T-helper 2 cell treated with Interferon-gamma antibody and Interleukin-4, amounts not matched to agents 5 μg/mL and 100 μg/mL, for 36 hours (primary cell): ENCODE results near the gene PITPNM3.
"Not testable (repeated sequence)": the region's sequence is repeated elsewhere in the genome, so short reads cannot be mapped to it uniquely, and the experiment has no call there.

ENCODE experiments used
- DNase-seq: peaks from one replicate; pipeline ENCODE4 v3.0.0; 2021; ENCODE audit warnings: low spot score
- H3K27ac Mint-ChIP-seq: one replicate; pipeline ENCODE4 v1.8.0; 2021; ENCODE audit warnings: mild to moderate bottlenecking, mixed read lengths
- H3K27me3 Mint-ChIP-seq: one replicate; pipeline ENCODE4 v1.8.0; 2021; ENCODE audit warnings: low read depth, mixed read lengths
- H3K36me3 Mint-ChIP-seq: one replicate; pipeline ENCODE4 v1.8.0; 2021; ENCODE audit warnings: low read depth, mixed read lengths
- H3K4me1 Mint-ChIP-seq: one replicate; pipeline ENCODE4 v1.8.0; 2021; ENCODE audit warnings: low read depth, mixed read lengths
- H3K4me3 Mint-ChIP-seq: one replicate; pipeline ENCODE4 v1.8.0; 2022; ENCODE audit warnings: mild to moderate bottlenecking, moderate library complexity, mixed read lengths
- H3K9me3 Mint-ChIP-seq: one replicate; pipeline ENCODE4 v1.8.0; 2021; ENCODE audit warnings: mixed read lengths

Gene PITPNM3

DNA sequence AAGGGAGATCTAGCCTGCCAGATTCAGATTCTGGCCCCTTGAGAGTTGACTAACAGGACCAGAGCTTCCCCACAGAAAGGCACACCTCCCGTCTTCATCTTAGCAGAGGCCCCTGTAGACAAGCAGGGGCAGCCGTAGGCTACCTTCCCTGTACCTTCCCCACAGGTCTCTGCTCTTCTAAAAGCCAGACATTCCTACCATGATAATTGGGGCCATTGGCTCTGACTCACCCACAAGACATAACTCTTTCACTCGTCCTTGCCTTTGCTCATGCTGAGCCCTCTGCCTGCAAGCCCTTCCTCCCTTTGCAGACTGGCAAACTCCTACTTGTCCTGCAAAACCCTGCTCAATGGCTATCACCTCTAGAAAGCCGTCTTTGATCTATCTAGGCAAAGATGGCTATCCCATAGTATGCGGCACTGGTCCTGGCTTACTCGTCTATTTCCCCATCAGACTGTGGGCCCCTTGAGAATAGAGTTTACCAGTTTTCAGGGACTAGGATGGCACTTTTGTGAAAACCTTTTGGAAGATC is 68.3 kb downstream of the PITPNM3 start:
- no peak overlapping the region for H3K4me3 Mint-ChIP-seq
- H3K36me3 Mint-ChIP-seq: no peaks in the 10 kb centered on the region
- no peaks in the 10 kb centered on the region for H3K4me1 Mint-ChIP-seq
- H3K9me3 Mint-ChIP-seq: no peaks in the 10 kb centered on the region
- no peaks in the 10 kb centered on the region for H3K27me3 Mint-ChIP-seq
- no peak overlapping the region for H3K27ac Mint-ChIP-seq
- no peak for DNase-seq

DNA sequence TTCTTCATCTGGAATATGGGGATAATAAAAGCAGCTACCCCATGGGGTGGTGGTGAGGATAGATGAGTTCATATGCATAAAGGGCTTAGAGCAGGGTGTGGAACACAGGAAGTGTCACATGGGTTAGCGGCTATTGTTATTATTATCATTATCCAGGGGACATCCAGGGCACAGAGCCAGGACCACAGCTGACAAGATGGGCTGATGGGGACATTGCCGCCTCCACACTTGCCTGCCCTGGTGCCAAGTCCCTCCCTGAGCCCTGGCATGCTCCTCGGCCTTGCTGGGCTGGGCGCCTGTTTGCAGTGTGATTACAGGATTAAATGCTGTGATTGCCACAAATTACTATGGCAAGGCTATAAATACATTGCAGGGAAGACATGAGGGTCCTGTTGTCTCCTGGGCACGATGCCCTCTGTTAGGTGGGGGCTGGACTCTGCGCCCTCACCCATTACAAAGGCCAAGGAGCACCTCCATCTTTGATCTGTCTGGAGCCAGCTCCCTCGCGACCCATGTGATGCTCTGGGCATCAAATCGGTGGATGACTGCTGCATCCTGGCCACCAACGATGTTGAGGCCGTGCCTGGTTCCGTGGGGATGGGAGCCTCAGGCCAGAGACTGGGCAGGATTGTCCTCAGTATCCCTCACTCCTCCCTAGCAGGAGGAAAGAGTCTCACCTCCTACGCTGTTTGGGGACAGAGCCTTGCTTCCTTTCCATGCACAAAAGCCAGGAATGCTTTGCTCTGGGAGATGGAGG is 68.9 kb downstream of the PITPNM3 start:
- H3K9me3 Mint-ChIP-seq: no peaks in the 10 kb centered on the region

DNA sequence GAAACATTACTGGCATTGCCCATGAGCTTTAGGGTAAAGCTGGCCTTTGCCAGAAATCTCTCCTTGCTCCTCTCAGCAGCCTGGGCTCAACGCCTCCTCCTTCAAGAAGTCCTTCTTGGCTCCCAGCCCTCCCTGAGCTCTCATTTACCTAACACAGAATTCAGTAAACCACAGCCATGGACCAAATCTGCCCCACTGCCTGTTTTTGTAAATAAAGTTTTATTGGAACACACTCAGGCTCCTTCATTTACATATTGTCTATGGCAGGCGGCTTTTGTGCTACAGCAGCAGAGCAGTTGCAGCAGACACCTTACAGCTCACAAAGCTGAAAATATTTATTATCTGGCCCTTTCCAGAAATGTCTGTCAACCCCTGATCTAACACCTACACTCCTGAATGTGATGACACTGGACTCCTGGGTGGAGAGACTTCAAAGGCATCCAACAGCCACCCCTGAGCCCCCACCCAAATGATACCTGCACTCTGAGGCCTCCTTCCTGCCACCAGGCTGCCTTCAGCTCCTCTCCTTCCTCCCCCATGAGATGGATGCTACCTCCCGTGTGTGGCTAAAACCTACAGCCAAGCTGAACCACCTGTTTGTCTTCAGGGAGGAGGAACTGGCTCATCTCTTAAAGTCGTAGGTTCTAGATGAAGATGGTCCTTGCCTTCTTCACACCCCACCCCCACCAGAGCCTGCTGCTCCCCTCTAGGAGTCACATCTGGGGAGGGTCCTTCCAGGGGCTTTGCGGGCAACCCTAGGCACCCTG is 70.5 kb downstream of the PITPNM3 start:
- H3K27ac Mint-ChIP-seq: no peak overlapping the region
- no peaks in the 10 kb centered on the region for H3K27me3 Mint-ChIP-seq
- no peaks in the 10 kb centered on the region for H3K9me3 Mint-ChIP-seq
- no peak for DNase-seq
- no peaks in the 10 kb centered on the region for H3K4me1 Mint-ChIP-seq
- H3K36me3 Mint-ChIP-seq: no peaks in the 10 kb centered on the region
- H3K4me3 Mint-ChIP-seq: no peak overlapping the region

More for the DNA sequence above, 68.9 kb downstream of the PITPNM3 start:
- no peak overlapping the region for H3K27ac Mint-ChIP-seq
- H3K36me3 Mint-ChIP-seq: no peaks in the 10 kb centered on the region
- DNase-seq: no peak
- H3K27me3 Mint-ChIP-seq: no peaks in the 10 kb centered on the region
- H3K4me1 Mint-ChIP-seq: no peaks in the 10 kb centered on the region
- H3K4me3 Mint-ChIP-seq: no peak overlapping the region

DNA sequence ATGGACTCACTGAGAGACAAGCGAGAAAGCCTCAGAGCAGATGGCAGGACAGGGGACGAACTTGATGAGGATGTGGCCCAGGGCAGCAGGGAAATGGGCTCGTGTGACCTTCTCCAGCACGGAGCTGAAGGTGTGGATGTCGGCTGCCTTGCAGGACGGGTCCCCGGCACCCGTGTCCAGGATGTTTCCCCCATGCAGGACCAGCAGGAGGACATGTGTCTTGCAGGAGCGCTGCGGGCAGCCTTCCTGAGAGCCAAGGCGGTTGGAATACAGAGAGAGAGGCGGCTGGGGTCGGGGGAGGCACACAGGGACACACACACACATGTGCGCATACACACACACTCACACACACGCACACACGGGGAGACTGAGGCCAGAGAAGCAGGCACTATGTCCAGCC is 72.8 kb downstream of the PITPNM3 start:
- no peak for DNase-seq
- Mint-ChIP-seq H3K36me3 (no peaks in the 10 kb centered on the region), H3K9me3 (no peaks in the 10 kb centered on the region), H3K4me3 (no peak overlapping the region), H3K4me1 (no peaks in the 10 kb centered on the region), H3K27ac (no peak overlapping the region), H3K27me3 (no peaks in the 10 kb centered on the region)

DNA sequence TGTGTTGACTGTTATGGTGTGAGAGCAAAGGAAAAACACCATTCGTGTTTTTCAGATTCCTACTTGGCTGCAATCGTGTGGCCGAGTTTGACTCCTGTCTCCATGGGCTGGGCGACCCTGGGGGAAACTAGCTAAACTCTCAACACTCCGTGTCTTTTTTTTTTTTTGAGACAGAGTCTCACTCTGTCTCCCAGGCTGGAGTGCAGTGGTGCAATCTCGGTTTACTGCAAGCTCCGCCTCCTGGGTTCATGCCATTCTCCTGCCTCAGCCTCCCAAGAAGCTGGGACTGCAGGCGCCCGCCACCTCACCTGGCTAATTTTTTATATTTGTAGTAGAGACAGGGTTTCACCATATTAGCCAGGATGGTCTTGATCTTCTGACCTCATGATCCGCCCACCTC is 73.6 kb downstream of the PITPNM3 start:
- not testable (repeated sequence) for H3K27me3 Mint-ChIP-seq, H3K4me3 Mint-ChIP-seq, H3K27ac Mint-ChIP-seq, H3K36me3 Mint-ChIP-seq, DNase-seq, H3K4me1 Mint-ChIP-seq, H3K9me3 Mint-ChIP-seq

DNA sequence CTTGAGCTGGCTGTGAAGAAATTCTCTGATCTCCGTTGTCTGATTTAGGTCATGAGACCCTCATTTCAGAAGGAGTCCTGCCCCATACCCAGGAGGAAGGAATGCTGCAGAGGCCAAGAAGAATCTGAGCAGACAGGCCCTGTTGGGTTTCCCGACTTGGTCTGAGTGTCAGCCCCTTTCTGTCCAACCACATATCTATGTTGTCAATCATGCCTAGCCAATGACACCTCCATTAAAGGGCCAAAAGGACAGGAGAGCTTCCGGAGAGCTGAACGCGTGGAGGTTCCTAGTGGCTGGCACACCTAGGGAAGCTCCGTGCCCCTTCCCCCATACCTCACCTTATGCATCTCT is 74.3 kb downstream of the PITPNM3 start:
- Mint-ChIP-seq H3K27me3 (no peaks in the 10 kb centered on the region), H3K4me1 (no peaks in the 10 kb centered on the region), H3K36me3 (no peaks in the 10 kb centered on the region), H3K27ac (no peak overlapping the region), H3K9me3 (no peaks in the 10 kb centered on the region), H3K4me3 (no peak overlapping the region)
- no peak for DNase-seq

DNA sequence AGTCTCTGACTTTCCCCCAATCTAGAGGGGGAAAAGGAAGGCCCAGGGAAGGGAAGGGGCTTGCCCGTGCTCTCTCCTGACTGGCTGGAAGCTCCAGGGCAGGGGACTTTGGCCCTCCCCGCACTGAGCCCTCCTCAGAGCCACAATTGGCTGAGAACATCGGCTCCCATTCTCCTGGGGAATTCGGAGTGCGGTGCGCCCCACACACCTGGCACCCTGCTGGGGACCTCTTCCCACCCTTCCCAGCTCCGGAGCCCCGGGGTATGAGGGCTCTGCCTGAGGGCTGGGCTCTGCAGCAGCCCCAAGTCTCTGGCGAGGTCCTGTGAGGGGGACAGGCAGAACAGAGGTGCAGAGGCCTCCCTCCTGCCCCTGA is 76.1 kb downstream of the PITPNM3 start:
- Mint-ChIP-seq H3K27ac (no peak overlapping the region), H3K27me3 (no peaks in the 10 kb centered on the region), H3K4me1 (no peaks in the 10 kb centered on the region), H3K4me3 (no peak overlapping the region), H3K9me3 (no peaks in the 10 kb centered on the region), H3K36me3 (no peaks in the 10 kb centered on the region)
- no peak for DNase-seq

DNA sequence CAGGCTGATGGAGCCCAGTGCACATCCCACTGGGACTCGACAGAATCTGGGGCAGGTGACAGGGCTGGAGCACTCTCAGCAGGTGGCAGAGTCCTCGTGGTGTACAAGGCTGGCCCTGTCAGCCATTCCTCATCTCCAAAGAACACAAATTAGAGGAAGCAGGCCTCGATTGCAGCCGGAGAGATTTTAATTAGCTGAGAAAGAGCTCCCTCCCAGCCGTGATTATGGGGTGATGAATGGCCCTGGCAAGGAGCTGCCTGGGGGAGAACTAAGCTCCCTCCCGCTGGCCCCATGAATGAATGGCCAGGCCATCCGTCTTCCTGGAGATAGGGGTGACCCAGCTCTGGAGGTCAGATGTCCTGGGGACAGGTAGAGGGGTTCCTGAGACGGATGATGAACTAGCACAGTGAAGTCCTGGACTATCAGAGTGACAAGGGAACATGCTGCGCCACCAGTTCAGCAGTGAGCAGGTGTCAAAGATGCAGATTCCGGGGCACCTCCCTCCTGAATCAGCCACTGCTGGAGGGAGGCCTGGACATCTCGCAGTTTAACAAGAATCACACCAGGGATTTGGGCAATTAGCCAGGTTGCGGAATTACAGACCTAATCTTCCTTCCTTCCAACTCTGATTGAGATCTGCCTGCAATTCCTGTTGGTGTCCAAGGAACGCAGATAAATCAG is 76.6 kb downstream of the PITPNM3 start:
- Mint-ChIP-seq H3K27me3 (no peaks in the 10 kb centered on the region), H3K4me1 (no peaks in the 10 kb centered on the region), H3K27ac (no peak overlapping the region)

DNA sequence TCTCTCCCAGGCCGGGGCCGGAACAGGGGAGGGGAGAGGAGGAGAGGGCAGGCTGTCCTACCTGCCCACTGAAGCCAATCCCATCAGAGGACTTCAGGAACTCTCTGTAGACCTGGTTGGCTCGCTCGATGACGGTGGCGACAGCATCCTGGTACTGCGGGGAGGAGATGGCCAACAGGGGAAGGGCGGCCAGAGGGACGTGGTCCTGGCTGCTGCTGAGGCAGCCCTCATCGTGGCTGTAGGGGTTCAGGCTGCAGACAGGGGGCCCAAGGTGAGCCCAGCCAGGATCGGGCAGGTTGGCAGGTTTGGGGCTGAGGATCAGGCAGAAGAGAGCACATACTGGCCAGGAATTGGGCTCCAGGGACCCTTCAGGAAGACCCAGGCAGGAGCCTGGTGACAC is 77.9 kb downstream of the PITPNM3 start:
- no peaks in the 10 kb centered on the region for H3K4me1 Mint-ChIP-seq
- H3K36me3 Mint-ChIP-seq: no peaks in the 10 kb centered on the region
- no peak overlapping the region for H3K27ac Mint-ChIP-seq
- no peaks in the 10 kb centered on the region for H3K27me3 Mint-ChIP-seq
- no peak for DNase-seq
- no peak overlapping the region for H3K4me3 Mint-ChIP-seq
- no peaks in the 10 kb centered on the region for H3K9me3 Mint-ChIP-seq

More for the DNA sequence above, 76.6 kb downstream of the PITPNM3 start:
- no peak for DNase-seq
- Mint-ChIP-seq H3K4me3 (no peak overlapping the region), H3K9me3 (no peaks in the 10 kb centered on the region), H3K36me3 (no peaks in the 10 kb centered on the region)

DNA sequence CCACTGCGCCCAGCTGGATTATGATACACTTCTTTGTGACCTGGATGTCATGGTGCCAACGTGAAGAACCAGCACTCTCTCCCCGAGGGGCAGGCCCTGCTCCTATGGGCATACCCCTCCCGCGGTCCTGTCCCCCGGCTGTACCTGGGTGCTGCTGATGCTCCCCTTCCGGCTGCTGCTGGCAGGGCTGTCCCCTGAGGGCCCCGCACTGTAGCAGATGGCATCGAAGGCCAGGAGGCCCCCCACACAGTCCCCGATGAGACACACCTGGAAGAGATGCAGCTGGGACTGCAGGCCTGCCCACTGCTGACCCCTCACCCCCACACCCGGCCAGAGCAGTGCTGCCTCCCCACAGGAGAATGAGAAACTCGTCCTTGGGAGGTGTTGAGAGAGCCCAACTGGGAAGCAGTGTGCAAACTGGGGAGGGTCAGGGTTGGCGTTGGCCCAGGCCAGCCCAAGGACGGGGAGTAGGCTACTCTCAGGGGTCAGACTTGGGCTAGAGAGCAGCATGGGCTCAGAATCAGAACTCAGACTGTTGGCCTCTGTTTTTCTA is 78.4 kb downstream of the PITPNM3 start:
- no peaks in the 10 kb centered on the region for H3K27me3 Mint-ChIP-seq
- no peaks in the 10 kb centered on the region for H3K36me3 Mint-ChIP-seq
- H3K4me1 Mint-ChIP-seq: peaks cover 1% of the 10 kb centered on the region
- H3K27ac Mint-ChIP-seq: no peak overlapping the region
- no peaks in the 10 kb centered on the region for H3K9me3 Mint-ChIP-seq
- no peak overlapping the region for H3K4me3 Mint-ChIP-seq
- no peak for DNase-seq

DNA sequence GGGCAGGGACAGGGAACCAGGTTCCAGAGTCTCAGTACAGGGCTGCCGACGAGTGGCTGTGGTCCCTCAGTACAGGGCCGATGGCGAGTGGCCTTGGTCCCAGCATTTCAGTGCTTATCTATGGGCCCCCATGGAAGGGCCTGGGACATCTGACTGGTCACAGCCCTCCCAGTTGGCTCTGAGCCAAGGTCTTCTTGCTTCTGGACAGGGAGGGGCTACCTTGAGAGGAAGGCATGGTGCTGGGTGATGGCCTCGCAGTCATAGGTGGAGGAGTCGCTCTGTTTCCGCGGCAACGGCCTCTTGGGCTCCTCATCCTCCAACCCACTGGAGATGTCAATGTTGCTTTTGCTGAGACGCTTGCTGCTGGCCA is 79.6 kb downstream of the PITPNM3 start:
- no peak for DNase-seq
- peaks cover 1% of the 10 kb centered on the region for H3K4me1 Mint-ChIP-seq
- no peaks in the 10 kb centered on the region for H3K36me3 Mint-ChIP-seq
- H3K27ac Mint-ChIP-seq: no peak overlapping the region
- no peaks in the 10 kb centered on the region for H3K27me3 Mint-ChIP-seq
- no peak overlapping the region for H3K4me3 Mint-ChIP-seq
- no peaks in the 10 kb centered on the region for H3K9me3 Mint-ChIP-seq

DNA sequence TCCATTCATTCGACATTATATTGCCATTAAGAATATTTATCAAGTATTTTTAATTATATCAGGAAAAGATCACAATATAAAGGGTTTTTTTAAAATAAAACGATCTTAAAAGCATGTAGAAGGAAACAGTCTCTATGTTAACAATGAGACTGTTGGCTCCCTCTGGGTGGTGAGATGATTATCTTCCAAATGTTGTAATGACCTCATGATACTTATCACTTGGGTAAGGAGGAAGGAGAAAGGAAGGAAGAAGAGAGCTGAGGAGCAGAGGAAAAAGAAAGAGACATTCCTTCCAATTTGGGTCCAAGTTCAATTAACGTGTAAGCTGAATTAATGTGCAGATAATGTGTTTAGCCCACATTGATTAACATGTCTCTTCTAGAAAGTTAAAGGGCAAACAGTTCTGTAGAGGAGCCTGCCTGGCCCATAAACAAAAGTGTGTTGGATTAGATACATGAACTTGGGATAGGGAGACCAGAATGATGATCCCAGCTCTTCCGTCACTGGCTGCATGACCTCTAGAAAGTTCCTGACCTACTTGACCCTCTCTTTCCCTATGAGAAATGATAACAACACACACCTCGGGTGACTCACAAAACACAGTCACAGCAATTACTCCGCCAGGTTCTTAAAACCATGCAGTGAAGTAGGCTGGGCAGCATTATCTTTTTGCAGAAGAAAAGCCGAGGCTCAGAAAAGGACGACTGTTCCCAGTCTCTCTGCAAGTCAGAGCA is 80.1 kb downstream of the PITPNM3 start:
- Mint-ChIP-seq H3K36me3 (no peaks in the 10 kb centered on the region), H3K27me3 (no peaks in the 10 kb centered on the region), H3K4me3 (no peak overlapping the region), H3K27ac (no peak overlapping the region), H3K9me3 (no peaks in the 10 kb centered on the region), H3K4me1 (peaks cover 1% of the 10 kb centered on the region)
- no peak for DNase-seq

DNA sequence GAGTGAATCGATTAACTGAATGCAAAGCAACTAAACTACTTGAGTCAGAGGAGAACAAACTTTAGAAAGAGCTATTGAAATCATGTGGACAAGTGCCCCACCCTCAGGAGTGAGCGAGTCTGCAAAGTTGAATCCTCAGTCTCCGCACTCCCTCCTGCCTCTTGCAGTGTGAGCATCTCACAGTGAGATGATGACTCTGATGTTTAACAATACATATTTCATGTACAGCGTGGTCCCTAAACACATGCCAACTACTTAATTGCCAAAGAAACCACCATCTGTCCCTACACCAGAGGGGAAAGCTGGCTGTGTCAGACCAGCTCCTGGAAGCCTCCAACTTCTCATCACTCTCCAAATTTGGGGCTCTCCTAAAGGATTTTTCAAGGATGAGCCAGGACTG is 80.9 kb downstream of the PITPNM3 start:
- Mint-ChIP-seq H3K27ac (no peak overlapping the region), H3K36me3 (no peaks in the 10 kb centered on the region), H3K4me3 (no peak overlapping the region), H3K27me3 (no peaks in the 10 kb centered on the region), H3K4me1 (peaks cover 1% of the 10 kb centered on the region), H3K9me3 (no peaks in the 10 kb centered on the region)
- DNase-seq: no peak
